ENCODE measurements around the gene TUNAR. TPM values are rescaled to one million over a fixed set of nuclear protein-coding genes. Genes with fewer than 3 reads are reported as not detected.

Gene TUNAR
- total and polyA plus RNA-seq, 2 experiments from 2014 or later, result 0.18 to 1.3 TPM

- no peak for DNase-seq (ENCODE audit: low read depth in 1 of 2, low spot score in 1 of 2)
- no peaks in the 10 kb centered on the region for H3K9me3 ChIP-seq (ENCODE audit: low read depth)
- no peak for TF ChIP-seq CTCF (IDR thresholded peaks at IDR 0.05; ENCODE audit: low read depth, low read length)
- no peak overlapping the region for H3K27ac ChIP-seq
- H3K36me3 ChIP-seq, result no peaks in the 10 kb centered on the region
- H3K27me3 ChIP-seq, result no peaks in the 10 kb centered on the region
- no peak overlapping the region for H3K4me3 ChIP-seq
- H3K4me1 ChIP-seq (ENCODE audit: low read depth), result no peaks in the 10 kb centered on the region
Observed at GRCh38 chr14:95936041-95936440, 59.4 kb downstream of the TUNAR start.

GRCh38 chr14:95939335-95939734, 62.7 kb downstream of the TUNAR start:
- DNase-seq (ENCODE audit: low read depth in 1 of 2, low spot score in 1 of 2), result no peak
- no peaks in the 10 kb centered on the region for H3K27me3 ChIP-seq
- TF ChIP-seq CTCF (IDR thresholded peaks at IDR 0.05; ENCODE audit: low read depth, low read length), result no peak

GRCh38 chr14:95941897-95942296, 65.3 kb downstream of the TUNAR start:
- Histone ChIP-seq H3K36me3 (no peaks in the 10 kb centered on the region), H3K27me3 (no peaks in the 10 kb centered on the region), H3K27ac (no peak overlapping the region), H3K9me3 (ENCODE audit: low read depth) (no peaks in the 10 kb centered on the region), H3K4me1 (ENCODE audit: low read depth) (no peaks in the 10 kb centered on the region), H3K4me3 (no peak overlapping the region)
- DNase-seq (ENCODE audit: low read depth in 1 of 2, low spot score in 1 of 2), result no peak
- TF ChIP-seq CTCF (IDR thresholded peaks at IDR 0.05; ENCODE audit: low read depth, low read length), result no peak

More at GRCh38 chr14:95939335-95939734, 62.7 kb downstream of the TUNAR start:
- Histone ChIP-seq H3K36me3 (no peaks in the 10 kb centered on the region), H3K27ac (no peak overlapping the region), H3K4me3 (no peak overlapping the region), H3K9me3 (ENCODE audit: low read depth) (no peaks in the 10 kb centered on the region), H3K4me1 (ENCODE audit: low read depth) (no peaks in the 10 kb centered on the region)

GRCh38 chr14:95943699-95944098, 67.1 kb downstream of the TUNAR start:
- Histone ChIP-seq H3K27me3 (no peaks in the 10 kb centered on the region), H3K27ac (no peak overlapping the region), H3K9me3 (ENCODE audit: low read depth) (no peaks in the 10 kb centered on the region), H3K4me1 (ENCODE audit: low read depth) (no peaks in the 10 kb centered on the region), H3K36me3 (no peaks in the 10 kb centered on the region), H3K4me3 (no peak overlapping the region)
- no peak for DNase-seq (ENCODE audit: low read depth in 1 of 2, low spot score in 1 of 2)
- no peak for TF ChIP-seq CTCF (IDR thresholded peaks at IDR 0.05; ENCODE audit: low read depth, low read length)

GRCh38 chr14:95944462-95944861, 67.8 kb downstream of the TUNAR start:
- H3K9me3 ChIP-seq (ENCODE audit: low read depth), result no peaks in the 10 kb centered on the region
- H3K4me3 ChIP-seq, result no peak overlapping the region
- TF ChIP-seq CTCF (IDR thresholded peaks at IDR 0.05; ENCODE audit: low read depth, low read length), result no peak
- no peak for DNase-seq (ENCODE audit: low read depth in 1 of 2, low spot score in 1 of 2)
- no peaks in the 10 kb centered on the region for H3K36me3 ChIP-seq
- H3K4me1 ChIP-seq (ENCODE audit: low read depth), result no peaks in the 10 kb centered on the region
- no peaks in the 10 kb centered on the region for H3K27me3 ChIP-seq
- no peak overlapping the region for H3K27ac ChIP-seq

- Histone ChIP-seq H3K4me1 (ENCODE audit: low read depth) (no peaks in the 10 kb centered on the region), H3K27ac (no peak overlapping the region), H3K27me3 (no peaks in the 10 kb centered on the region), H3K36me3 (no peaks in the 10 kb centered on the region), H3K9me3 (ENCODE audit: low read depth) (no peaks in the 10 kb centered on the region), H3K4me3 (no peak overlapping the region)
- DNase-seq (ENCODE audit: low read depth in 1 of 2, low spot score in 1 of 2), result no peak
- no peak for TF ChIP-seq CTCF (IDR thresholded peaks at IDR 0.05; ENCODE audit: low read depth, low read length)
Observed at GRCh38 chr14:95946867-95947266, 70.2 kb downstream of the TUNAR start.
